ENCODE measurements around the gene SLC16A5.
A peak's percentile ranks its signal among the peaks of the same experiment; 100 is the strongest.
"Not testable (repeated sequence)": the region's sequence is repeated elsewhere in the genome, so short reads cannot be mapped to it uniquely, and the experiment has no call there.

The SLC16A5 gene

GRCh38 chr17:75063626-75064025 lies 24.1 kb upstream of the SLC16A5 start:
- Histone ChIP-seq H3K27me3 (no peaks in the 10 kb centered on the region), H3K4me2 (no peak overlapping the region), H3K36me3 (peaks cover 58% of the 10 kb centered on the region), H3K9ac (no peak overlapping the region), H3K9me3 (no peaks in the 10 kb centered on the region), H3K27ac (no peak overlapping the region), H3K4me3 (no peak overlapping the region), H3K4me1 (peaks cover 36% of the 10 kb centered on the region), H4K20me1 (no peaks in the 10 kb centered on the region)
- TF ChIP-seq Cebpa-rat (IDR thresholded peaks at IDR 0.05): no peak

- no peak overlapping the region for H3K27ac ChIP-seq
- no peak for TF ChIP-seq Cebpa-rat (IDR thresholded peaks at IDR 0.05)
- no peak overlapping the region for H3K9ac ChIP-seq
- no peak overlapping the region for H3K4me3 ChIP-seq
- H3K4me1 ChIP-seq: peaks cover 36% of the 10 kb centered on the region
- peaks cover 58% of the 10 kb centered on the region for H3K36me3 ChIP-seq
- H3K4me2 ChIP-seq: no peak overlapping the region
- no peaks in the 10 kb centered on the region for H3K9me3 ChIP-seq
- H3K27me3 ChIP-seq: no peaks in the 10 kb centered on the region
- no peaks in the 10 kb centered on the region for H4K20me1 ChIP-seq
Observed at GRCh38 chr17:75064040-75064439, 23.7 kb upstream of the SLC16A5 start.

- Histone ChIP-seq H3K27me3 (no peaks in the 10 kb centered on the region), H3K36me3 (peaks cover 56% of the 10 kb centered on the region), H3K9ac (no peak overlapping the region), H3K9me3 (no peaks in the 10 kb centered on the region), H4K20me1 (no peaks in the 10 kb centered on the region), H3K4me3 (no peak overlapping the region), H3K4me1 (peaks cover 32% of the 10 kb centered on the region), H3K27ac (no peak overlapping the region), H3K4me2 (no peak overlapping the region)
- no peak for TF ChIP-seq Cebpa-rat (IDR thresholded peaks at IDR 0.05)
Observed at GRCh38 chr17:75064460-75064859, 23.3 kb upstream of the SLC16A5 start.

- Histone ChIP-seq H3K4me2 (no peak overlapping the region), H3K27me3 (no peaks in the 10 kb centered on the region), H3K27ac (no peak overlapping the region), H3K36me3 (peaks cover 54% of the 10 kb centered on the region), H3K9ac (no peak overlapping the region), H3K4me3 (no peak overlapping the region), H4K20me1 (no peaks in the 10 kb centered on the region), H3K9me3 (no peaks in the 10 kb centered on the region), H3K4me1 (peaks cover 26% of the 10 kb centered on the region)
- no peak for TF ChIP-seq Cebpa-rat (IDR thresholded peaks at IDR 0.05)
Observed at GRCh38 chr17:75064867-75065561, 22.7 kb upstream of the SLC16A5 start.

GRCh38 chr17:75065562-75066151 lies 22.1 kb upstream of the SLC16A5 start:
- Histone ChIP-seq H3K9me3 (no peaks in the 10 kb centered on the region), H3K4me1 (peaks cover 22% of the 10 kb centered on the region), H3K4me2 (no peak overlapping the region), H4K20me1 (no peaks in the 10 kb centered on the region), H3K4me3 (no peak overlapping the region), H3K27me3 (no peaks in the 10 kb centered on the region), H3K27ac (no peak overlapping the region), H3K36me3 (peaks cover 48% of the 10 kb centered on the region), H3K9ac (no peak overlapping the region)
- TF ChIP-seq Cebpa-rat (IDR thresholded peaks at IDR 0.05): no peak

- Histone ChIP-seq H3K4me3 (no peak overlapping the region), H3K27ac (no peak overlapping the region), H3K9me3 (no peaks in the 10 kb centered on the region), H3K9ac (no peak overlapping the region), H3K4me1 (peaks cover 22% of the 10 kb centered on the region), H4K20me1 (no peaks in the 10 kb centered on the region), H3K36me3 (peaks cover 26% of the 10 kb centered on the region), H3K4me2 (peak overlapping the region; percentile 46), H3K27me3 (no peaks in the 10 kb centered on the region)
- TF ChIP-seq Cebpa-rat (IDR thresholded peaks at IDR 0.05): no peak
Observed at GRCh38 chr17:75067856-75068255, 19.9 kb upstream of the SLC16A5 start.

GRCh38 chr17:75068750-75069149 lies 19.0 kb upstream of the SLC16A5 start:
- Histone ChIP-seq H3K27me3 (no peaks in the 10 kb centered on the region), H3K4me3 (no peak overlapping the region), H3K9ac (no peak overlapping the region), H3K9me3 (no peaks in the 10 kb centered on the region), H3K4me2 (no peak overlapping the region), H3K36me3 (peaks cover 17% of the 10 kb centered on the region), H3K27ac (no peak overlapping the region), H3K4me1 (peaks cover 22% of the 10 kb centered on the region), H4K20me1 (no peaks in the 10 kb centered on the region)
- TF ChIP-seq Cebpa-rat (IDR thresholded peaks at IDR 0.05): no peak

GRCh38 chr17:75069783-75070182 lies 18.0 kb upstream of the SLC16A5 start:
- H3K36me3 ChIP-seq: peaks cover 7% of the 10 kb centered on the region
- peaks cover 22% of the 10 kb centered on the region for H3K4me1 ChIP-seq
- H3K27ac ChIP-seq: no peak overlapping the region
- no peaks in the 10 kb centered on the region for H3K9me3 ChIP-seq
- H3K4me3 ChIP-seq: no peak overlapping the region
- no peak overlapping the region for H3K4me2 ChIP-seq
- no peaks in the 10 kb centered on the region for H3K27me3 ChIP-seq
- TF ChIP-seq Cebpa-rat (IDR thresholded peaks at IDR 0.05): no peak
- H4K20me1 ChIP-seq: no peaks in the 10 kb centered on the region
- H3K9ac ChIP-seq: no peak overlapping the region

- not testable (repeated sequence) for H4K20me1 ChIP-seq, H3K4me2 ChIP-seq, H3K9me3 ChIP-seq, H3K27me3 ChIP-seq, H3K9ac ChIP-seq, H3K36me3 ChIP-seq, H3K27ac ChIP-seq, H3K4me3 ChIP-seq
- H3K4me1 ChIP-seq: peaks cover 13% of the 10 kb centered on the region
Observed at GRCh38 chr17:75071478-75072271, 16.1 kb upstream of the SLC16A5 start.

GRCh38 chr17:75072909-75073308 lies 14.8 kb upstream of the SLC16A5 start:
- peaks cover 22% of the 10 kb centered on the region for H3K27me3 ChIP-seq
- H3K4me2 ChIP-seq, H3K4me3 ChIP-seq, H3K9ac ChIP-seq, H4K20me1 ChIP-seq, H3K36me3 ChIP-seq, H3K9me3 ChIP-seq, H3K27ac ChIP-seq: not testable (repeated sequence)
- H3K4me1 ChIP-seq: peaks cover 12% of the 10 kb centered on the region
